GM04504 (cell line): ENCODE data around the gene LPAR5.
A peak's percentile ranks its signal among the peaks of the same experiment; 100 is the strongest.

Source experiments
- DNase-seq: peaks from one replicate; pipeline ENCODE4 v3.0.0-alpha.2; 2012; ENCODE audit warnings: low read depth

Gene LPAR5

DNA sequence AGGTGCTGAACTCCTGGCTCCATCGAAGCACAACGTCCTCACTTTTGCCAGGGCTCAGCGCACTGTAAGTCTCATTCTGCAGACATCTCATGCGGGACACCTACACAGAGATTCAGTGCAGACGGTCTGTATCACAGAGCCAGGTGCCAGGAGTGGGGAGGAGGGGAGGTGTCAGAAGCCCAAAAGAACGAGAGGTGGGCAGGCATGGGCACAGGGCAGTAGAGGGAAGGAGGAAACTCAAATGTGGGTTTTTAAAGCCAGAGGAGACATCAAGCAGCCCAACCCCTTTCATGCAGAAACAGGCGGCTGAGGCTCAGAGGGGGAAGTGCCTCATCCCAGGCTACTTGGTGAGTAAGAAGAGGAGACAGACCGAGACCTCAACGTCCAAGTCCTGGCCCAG is 2.5 kb upstream of the LPAR5 start:
- DNase-seq, result no peak

DNA sequence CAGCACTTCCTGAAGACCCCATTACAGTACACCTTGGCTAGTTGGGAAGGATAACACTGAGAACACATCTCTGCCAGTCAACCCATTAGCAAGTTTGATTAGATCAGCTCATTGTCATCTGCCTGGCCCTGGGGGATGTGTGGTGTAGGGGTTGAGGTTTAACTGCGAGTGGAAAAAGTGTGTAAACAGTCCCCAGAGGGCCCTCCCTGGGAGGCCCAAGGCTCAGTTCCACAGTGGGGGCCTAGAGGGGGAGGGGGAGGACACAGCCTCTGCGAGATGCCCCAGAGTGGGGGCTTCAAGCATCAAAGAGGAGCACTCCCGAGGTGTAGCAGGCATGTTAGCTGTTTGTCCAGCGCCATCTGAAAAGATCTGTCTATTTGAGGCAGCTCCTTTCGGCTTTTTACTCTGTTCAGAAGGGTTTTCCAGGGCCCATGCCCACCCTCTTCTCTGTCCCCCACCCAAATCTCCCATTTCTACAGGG is 344 bp downstream of the LPAR5 start:
- no peak for DNase-seq

DNA sequence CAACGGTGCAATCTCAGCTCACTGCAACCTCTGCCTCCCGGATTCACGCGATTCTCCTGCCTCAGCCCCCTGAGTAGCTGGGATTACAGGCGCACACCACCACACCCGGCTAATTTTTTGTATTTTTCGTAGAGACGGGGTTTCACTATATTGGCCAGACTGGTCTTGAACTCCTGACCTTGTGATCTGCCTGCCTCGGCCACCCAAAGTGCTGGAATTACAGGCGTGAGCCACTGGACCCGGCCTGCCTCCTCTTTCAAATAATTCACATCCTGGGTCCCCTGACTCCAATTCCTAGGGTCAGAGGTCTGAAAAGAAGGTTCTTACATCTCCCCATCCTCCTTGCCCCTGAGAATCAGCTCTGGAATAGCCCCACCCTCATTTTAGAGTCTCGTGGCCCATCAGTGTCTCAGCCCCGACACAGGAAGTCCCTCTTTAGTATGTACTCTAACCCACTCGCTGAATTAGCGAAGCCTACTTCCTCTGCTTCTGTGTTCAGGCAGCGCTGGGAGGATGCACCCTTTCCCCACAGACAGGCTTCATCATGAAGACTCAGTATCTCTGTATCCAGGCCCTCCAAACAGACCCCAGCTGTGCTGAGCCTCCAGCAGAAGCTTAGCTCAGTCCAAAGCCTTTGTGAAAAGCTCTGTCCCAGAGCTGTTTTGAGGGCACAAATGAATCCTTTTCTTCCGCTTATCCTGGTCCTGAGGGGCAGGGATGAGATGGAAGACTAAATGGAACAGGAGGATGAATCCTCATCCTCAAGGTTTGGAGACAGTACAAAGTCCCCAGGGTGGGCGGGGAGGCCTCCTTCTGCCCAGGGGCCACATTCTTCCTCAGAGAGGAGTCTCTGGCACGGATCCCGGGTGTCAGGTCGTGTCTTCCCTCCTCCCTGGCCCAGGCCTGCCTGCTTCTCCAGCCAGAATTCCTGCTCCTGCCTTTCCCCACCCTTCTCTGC is 3.5 kb downstream of the LPAR5 start:
- DNase-seq, result no peak

DNA sequence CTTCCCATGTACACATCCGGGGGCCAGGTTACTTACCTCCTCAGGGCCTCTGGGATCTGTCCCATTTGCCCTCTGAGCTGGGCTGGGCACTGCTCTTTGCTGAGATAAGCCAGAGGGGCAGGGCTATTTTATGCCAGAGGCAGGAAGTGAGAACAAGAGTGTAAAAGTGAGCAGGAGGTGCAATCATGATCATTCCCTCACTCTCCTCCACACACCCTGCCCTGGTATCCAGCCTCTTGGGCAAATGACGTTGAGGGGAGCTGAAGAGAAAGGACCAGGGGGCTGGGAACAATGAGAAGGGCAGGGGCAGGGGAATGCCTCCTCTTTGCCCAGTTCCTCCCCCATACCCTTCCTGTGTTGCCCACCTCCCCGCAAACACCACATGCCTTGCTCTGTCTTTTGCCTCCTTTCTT is 4.2 kb downstream of the LPAR5 start:
- no peak for DNase-seq

DNA sequence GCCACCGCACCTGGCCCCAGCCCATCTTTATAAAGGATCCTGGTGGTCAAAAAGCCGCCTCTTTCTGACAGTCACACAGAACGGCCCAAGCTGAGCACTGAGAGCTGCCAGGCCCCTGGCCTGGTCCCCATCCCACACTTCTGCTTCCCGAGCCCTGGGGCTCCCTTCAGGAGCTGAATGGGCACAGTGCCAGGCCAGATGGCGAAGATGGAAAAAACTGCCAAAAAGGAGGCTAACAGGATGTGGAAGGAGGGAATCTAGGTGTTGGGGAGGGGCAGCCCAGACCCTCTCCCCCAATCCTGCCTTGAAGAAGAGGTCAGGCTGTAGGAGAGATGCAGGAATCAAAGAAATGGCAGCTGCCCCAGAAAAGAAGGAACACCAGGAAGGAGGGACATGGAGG is 5.0 kb downstream of the LPAR5 start:
- no peak for DNase-seq

DNA sequence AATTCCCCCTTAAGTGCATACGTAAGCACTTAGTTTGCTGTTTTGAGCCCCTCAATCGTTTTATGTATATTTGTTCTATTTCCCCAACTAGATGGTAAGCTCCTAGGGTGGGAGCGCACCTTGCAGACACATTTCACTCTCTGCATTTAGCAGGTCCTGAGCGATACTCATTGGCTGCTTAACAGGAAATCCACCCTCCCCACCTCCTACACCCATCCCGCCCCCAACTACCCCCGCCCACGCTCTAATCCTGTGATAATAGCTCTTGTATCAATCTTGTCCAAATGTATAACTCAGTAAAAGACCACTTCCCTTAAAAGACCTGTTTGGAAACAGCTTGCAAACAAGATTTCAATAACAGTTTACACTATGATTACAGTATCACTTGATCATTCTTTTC is 8.1 kb downstream of the LPAR5 start:
- DNase-seq, result no peak

GRCh38 chr12:6626654-6627283 is 9.0 kb downstream of the LPAR5 start:
- DNase-seq, result no peak

GRCh38 chr12:6620885-6621274 is 14.9 kb downstream of the LPAR5 start:
- no peak for DNase-seq

GRCh38 chr12:6620137-6620884 is 15.4 kb downstream of the LPAR5 start:
- DNase-seq, result no peak

GRCh38 chr12:6618483-6619225 is 17.1 kb downstream of the LPAR5 start:
- DNase-seq, result no peak

- DNase-seq, result no peak
Observed at GRCh38 chr12:6615802-6616201, 20.0 kb downstream of the LPAR5 start.

DNA sequence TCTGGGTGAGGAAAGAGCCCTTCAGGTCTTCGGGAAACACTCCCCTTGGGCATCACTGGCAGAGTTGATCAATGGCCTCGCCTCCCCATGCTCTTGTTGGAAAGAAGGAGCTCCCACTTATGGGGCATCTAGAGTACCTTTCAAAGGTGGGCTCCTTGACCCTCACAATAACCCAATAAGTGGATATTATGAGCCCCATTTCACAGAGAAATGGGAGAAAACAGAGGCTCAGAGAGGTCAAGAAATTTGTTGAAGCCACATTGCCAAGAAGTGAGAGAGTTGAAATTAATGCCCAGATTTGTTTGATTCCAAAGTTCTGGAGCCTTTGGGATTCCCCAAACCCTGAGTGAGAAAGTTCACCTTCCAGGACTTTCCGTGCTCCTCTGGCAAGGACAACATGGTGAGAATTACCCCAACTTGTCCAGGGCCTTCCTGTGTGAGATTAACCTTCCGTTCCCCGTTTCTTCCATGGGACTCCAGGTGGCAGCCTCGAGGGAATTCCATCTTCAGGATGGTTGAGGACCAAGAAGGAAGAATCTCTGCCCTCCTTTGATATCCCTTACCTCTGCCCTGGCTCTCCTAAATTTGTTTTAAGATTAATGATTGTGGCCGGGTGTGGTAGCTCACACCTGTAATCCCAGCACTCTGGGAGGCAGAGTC is 21.1 kb downstream of the LPAR5 start:
- no peak for DNase-seq

DNA sequence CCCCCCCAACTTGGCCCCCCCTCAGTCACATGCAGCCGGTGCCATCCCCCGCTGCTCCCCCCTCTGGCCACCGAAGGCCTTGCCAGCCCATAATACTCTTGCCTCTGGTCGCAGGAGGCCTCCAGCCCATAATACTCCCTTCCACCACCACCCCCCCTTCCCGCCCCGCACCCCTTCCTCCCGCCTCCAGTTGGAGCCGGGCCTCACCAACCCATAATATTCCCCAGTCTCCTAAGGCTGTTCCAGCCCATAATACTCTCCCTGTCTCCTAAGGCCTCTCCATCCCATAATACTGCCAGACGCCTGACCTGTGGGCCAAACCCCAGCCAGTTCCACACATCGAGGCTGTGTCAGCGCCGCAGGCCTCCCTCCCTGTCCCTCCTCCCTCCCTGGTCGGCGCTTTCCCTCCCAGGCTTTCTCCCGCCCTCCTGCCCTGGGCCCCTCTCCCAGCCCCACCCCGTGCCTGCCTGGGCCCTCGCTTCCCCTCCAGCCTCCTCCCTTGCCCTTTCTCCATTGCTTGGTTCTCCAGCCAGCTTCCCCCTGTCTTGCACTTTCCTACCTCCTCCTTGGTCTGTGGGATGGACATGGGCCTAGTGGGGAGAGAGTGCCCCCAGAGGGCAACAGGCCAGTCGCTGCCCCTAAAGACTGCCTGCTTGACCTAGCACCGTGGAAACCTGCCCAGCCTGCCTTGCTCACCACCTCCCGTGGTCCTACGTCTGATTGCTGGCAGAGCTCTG is 21.8 kb downstream of the LPAR5 start:
- DNase-seq, result peak; percentile 86

- no peak for DNase-seq
Observed at GRCh38 chr12:6613015-6613775, 22.6 kb downstream of the LPAR5 start.

GRCh38 chr12:6612652-6613014 is 23.1 kb downstream of the LPAR5 start:
- DNase-seq, result no peak

- DNase-seq, result no peak
Observed at GRCh38 chr12:6612247-6612646, 23.5 kb downstream of the LPAR5 start.

DNA sequence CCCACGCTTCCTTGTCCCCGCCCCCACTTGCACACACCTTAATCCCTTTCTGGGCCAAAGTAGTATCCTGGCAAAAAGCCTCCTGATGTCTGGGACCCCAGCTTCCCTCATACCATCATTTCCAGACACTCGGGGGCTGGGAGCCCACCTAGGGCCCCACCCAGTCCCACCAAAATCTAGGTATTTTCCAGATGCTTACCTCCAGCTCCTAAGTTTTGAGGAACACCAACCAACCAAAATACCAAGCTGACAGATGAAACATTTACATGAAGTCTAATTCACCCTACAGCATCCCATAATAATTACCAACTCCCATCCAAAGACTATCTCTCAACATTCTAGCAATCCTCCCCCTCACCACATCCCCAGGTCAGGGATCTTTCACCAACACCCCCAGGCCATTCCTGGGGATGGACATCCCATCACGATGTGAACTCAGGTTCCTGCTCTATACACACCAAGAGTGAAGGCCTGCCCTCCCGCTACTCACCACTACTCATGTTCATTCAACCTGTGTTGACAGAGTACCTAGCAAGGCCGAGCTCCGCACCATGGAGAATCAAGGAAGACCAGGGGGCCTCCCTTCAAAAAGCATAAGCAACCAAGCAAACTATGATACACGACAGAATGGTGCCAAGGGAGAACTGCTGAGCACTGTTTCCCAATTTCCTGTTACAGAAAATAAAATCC is 27.0 kb downstream of the LPAR5 start:
- no peak for DNase-seq

DNA sequence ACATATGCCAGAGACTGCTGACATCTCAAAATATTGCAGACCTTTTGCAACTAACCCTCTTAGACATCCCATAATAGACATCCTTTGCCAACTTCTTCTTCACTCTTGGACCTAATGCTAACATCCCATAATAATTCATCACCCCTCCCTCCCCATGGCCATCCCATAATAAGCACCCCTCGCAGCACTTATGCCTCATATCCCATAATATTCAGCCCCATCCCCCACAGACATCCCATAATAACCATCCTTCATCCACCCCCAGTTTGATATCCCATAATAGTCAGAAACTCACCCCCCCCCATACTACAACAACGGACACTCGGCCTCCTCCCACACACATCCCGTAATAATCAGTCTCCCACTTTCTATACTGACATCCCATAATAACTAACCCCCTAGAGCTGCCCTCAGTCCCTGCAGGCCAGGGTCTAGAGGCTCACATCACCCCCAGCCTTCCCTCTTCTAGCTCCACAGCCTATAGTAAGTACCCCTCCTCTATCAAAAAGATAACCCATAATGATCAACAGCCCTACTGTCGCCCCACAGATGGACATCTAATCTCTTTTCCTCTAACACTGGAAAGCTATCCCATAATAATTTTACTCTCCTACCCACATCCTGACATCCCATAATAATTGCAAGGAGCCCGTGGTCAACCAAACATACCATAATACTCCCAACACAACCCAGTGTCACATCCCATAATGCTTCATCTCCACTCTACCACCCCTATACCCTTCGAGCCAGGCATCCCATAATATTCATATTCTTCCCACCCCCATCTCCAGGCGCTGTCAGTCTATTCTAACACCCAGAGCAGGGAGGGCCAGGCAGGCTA is 27.8 kb downstream of the LPAR5 start:
- DNase-seq, result no peak
